ENCODE measurements around the gene AKT1.
"Not testable (repeated sequence)": the region's sequence is repeated elsewhere in the genome, so short reads cannot be mapped to it uniquely, and the experiment has no call there.

AKT1 gene

DNA sequence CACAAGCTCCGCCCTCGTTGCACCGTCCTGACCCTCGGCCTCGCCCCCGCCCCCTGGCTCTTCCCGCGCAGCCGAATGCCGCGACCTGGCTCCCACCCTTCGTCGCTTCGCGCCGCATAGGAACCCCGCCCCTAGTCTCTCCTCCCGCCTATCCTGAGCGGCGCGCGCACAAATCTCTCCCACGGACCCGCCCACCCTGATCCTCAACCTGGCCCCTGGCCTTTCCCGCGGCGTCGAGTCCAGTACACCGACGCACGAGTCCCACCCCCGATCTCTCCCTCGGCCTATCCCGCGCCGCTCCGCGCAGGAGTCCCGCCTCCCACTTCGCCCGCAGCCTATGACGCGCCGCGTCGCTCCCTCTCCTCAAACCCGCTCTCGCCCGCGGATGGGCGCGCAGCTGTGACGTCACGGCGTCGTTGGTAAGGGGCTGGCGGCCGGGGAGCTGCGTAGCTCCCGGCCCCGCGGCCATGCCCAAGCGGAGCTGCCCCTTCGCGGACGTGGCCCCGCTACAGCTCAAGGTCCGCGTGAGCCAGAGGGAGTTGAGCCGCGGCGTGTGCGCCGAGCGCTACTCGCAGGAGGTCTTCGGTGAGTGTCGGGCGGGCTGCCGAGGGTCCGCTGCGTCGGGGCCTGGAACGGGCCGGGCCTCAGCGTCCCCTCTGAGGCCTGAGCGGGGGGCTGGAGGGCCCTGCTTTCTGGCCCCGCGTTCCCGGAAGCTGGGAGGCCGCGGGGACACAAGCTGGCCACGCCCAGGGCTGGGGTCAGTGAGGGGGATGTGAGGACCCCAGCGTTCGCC lies 42.6 kb downstream of the AKT1 start, which contains the start of gene SIVA1:
Gene SIVA1 (plus strand): TSS at position 413 of the 793 bp plus-strand sequence. CDS start 55 bp downstream, at position 468.
- ATAC-seq (replicated peaks; ENCODE audit: extremely low read depth, poor library complexity, severe bottlenecking) = peak; percentile 90
- H3K4me3 Mint-ChIP-seq = peak within 1 kb of the TSS; percentile 89

DNA sequence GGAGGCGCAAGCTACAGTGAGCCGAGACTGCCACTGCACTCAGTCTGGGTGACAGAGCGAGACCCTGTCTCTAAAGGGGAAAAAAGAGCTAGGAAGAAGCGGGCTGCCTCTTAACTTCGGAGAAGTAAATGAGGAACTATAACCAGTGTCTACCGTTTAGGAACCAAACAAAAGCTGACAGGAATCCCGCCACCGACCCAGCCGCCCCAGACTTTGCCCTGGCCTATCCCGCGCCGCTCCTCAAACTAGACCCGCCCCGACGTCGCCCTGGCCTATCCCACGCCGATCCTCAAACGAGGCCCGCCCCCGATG lies 43.2 kb downstream of the AKT1 start:
- Mint-ChIP-seq H3K36me3 (ENCODE audit: insufficient read depth) (peaks cover 20% of the 10 kb centered on the region), H3K4me1 (peaks cover 28% of the 10 kb centered on the region), H3K4me3 (peak overlapping the region; percentile 89), H3K27me3 (no peaks in the 10 kb centered on the region), H3K27ac (ENCODE audit: low read depth) (peak overlapping the region; percentile 89), H3K9me3 (no peaks in the 10 kb centered on the region)
- ATAC-seq (replicated peaks; ENCODE audit: extremely low read depth, poor library complexity, severe bottlenecking) (peak; percentile 90), DNase-seq (ENCODE audit: low spot score in 2 of 2) (peak in 1 of 2 donors; percentile 99)

More for the DNA sequence above, 42.6 kb downstream of the AKT1 start, which contains the start of gene SIVA1:
- Mint-ChIP-seq H3K27me3 (no peaks in the 10 kb centered on the region), H3K4me1 (peaks cover 28% of the 10 kb centered on the region), H3K27ac (ENCODE audit: low read depth) (peak within 1 kb of the TSS; percentile 89), H3K36me3 (ENCODE audit: insufficient read depth) (peaks cover 22% of the 10 kb centered on the region), H3K9me3 (no peaks in the 10 kb centered on the region)
- DNase-seq (ENCODE audit: low spot score in 2 of 2) = peak; percentile 95 to 98

DNA sequence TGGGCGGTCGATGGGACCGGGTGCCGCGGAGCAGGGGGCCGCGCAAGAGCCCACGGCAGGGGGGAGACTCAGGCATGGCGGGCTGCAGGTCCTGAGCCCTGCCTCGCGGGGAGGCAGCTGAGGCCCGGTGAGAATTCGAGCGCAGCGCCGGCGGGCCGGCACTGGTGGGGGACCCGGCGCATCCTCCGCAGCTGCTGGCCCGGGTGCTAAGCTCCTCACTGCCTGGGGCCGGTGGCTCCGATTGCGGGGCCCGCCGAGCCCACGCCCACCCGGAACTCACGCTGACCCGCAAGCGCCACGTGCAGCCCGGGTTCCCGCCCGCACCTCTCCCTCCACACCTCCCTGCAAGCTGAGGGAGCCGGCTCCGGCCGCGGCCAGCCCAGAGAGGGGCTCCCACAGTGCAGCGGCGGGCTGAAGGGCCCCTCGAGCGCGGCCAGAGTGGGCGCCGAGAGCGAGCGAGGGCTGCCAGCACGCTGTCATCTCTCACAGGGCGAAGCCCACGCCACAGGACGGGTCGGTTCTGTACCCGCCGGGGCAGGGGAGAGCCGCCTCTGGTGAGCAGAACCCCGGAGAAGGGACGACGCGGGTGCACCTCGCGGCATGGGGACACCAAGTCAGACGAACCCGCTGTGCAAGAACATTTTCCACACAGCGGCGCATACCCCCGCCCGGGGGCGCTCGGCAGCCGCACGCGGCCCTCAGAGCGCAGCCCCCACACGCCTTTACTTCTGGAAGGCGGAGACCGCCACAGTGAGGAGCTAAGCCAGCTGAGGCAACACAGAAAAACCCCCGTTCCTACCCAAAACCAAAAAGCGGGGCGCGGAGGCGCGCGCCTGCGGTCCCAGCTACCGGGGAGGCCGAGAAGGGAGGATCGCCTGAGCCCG lies 43.8 kb downstream of the AKT1 start:
- ATAC-seq (replicated peaks; ENCODE audit: extremely low read depth, poor library complexity, severe bottlenecking) (no peak), DNase-seq (ENCODE audit: low spot score in 2 of 2) (peak in 1 of 2 donors; percentile 23)
- no peak overlapping the region for H3K27ac Mint-ChIP-seq (ENCODE audit: low read depth)
- peaks cover 28% of the 10 kb centered on the region for H3K4me1 Mint-ChIP-seq
- no peaks in the 10 kb centered on the region for H3K27me3 Mint-ChIP-seq
- H3K9me3 Mint-ChIP-seq = no peaks in the 10 kb centered on the region
- H3K36me3 Mint-ChIP-seq (ENCODE audit: insufficient read depth) = peaks cover 16% of the 10 kb centered on the region
- H3K4me3 Mint-ChIP-seq = peak overlapping the region; percentile 89

DNA sequence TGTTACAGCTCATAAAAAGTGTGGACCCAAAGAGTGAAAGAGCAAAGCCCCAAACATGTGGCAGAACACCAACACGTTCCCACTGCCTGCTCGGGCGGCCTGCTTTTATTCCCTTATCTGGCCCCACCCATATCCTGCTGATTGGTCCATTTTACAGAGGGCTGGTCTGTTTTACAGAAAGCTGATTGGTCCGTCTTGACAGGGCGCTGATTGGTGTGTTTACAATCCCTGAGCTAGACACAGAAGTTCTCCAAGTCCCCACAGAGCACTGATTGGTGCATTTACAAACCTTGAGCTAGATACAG lies 44.8 kb downstream of the AKT1 start:
- H3K27ac Mint-ChIP-seq (ENCODE audit: low read depth); H3K4me3 Mint-ChIP-seq; ATAC-seq (replicated peaks; ENCODE audit: extremely low read depth, poor library complexity, severe bottlenecking); H3K27me3 Mint-ChIP-seq; H3K9me3 Mint-ChIP-seq; DNase-seq (ENCODE audit: low spot score in 2 of 2): not testable (repeated sequence)
- Mint-ChIP-seq H3K36me3 (ENCODE audit: insufficient read depth) (peaks cover 12% of the 10 kb centered on the region), H3K4me1 (peaks cover 24% of the 10 kb centered on the region)

DNA sequence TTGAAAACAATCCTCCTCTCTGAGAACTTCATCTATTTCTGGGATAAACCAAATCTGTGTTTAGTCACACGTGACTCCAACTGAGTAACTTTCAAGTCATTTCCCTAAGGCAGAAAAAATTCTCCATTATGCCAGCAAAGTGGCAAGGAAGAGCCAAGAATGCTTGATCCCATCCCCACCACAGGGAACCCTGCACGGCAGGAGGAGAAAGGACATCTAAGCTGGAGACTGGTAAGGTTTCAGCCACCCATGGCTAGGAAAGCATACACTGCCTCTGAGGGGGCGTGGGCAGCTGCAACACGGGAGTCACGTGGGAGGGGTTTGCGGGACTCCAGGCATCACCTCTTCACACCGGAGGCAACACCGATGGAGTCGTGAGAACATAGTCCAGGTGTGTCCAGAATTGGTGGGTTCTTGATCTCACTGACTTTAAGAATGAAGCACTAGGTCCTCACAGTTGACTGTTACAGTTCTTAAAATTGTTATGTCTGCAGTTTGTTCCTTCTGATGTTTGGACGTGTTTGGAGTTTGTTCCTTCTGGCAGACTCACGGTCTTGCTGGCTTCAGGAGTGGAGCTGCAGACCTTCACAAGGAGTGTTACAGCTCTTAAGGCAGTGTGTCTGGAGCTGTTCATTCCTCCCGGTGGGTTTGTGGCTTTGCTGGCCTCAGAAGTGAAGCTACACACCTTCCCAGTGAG lies 45.3 kb downstream of the AKT1 start:
- ATAC-seq (replicated peaks; ENCODE audit: extremely low read depth, poor library complexity, severe bottlenecking) (no peak), DNase-seq (ENCODE audit: low spot score in 2 of 2) (no peak)
- Mint-ChIP-seq H3K27ac (ENCODE audit: low read depth) (no peak overlapping the region), H3K36me3 (ENCODE audit: insufficient read depth) (peaks cover 12% of the 10 kb centered on the region), H3K27me3 (no peaks in the 10 kb centered on the region), H3K9me3 (no peaks in the 10 kb centered on the region), H3K4me3 (no peak overlapping the region), H3K4me1 (peaks cover 22% of the 10 kb centered on the region)

DNA sequence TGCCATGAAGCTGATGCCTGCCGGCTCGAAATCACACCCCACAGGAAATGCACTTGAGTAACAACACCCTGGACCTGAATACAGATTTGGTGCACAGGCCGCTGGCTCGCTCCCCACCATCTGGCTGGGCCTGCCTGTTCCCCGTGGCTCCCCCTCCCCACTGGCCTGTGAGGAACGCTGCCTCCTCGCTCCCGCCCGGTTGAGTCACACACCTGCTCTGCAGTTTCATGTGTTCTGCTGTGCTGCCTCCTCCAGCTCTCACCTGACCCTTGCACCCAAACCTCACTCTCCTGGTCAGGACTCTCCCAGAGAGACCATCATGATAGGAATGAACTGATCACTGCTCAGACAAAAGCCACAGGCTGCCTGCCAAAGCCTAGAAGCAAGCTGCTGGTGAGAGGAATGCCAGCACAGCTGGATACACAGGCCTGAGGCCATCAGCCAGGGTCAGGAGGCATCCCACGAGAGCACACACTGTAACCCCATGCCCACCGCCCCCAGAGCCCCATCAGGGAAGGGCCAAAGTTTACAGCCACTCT lies 46.4 kb downstream of the AKT1 start:
- H3K36me3 Mint-ChIP-seq (ENCODE audit: insufficient read depth) = peaks cover 10% of the 10 kb centered on the region
- peaks cover 13% of the 10 kb centered on the region for H3K4me1 Mint-ChIP-seq
- no peak overlapping the region for H3K4me3 Mint-ChIP-seq
- no peaks in the 10 kb centered on the region for H3K27me3 Mint-ChIP-seq
- no peak overlapping the region for H3K27ac Mint-ChIP-seq (ENCODE audit: low read depth)
- H3K9me3 Mint-ChIP-seq = no peaks in the 10 kb centered on the region
- ATAC-seq (replicated peaks; ENCODE audit: extremely low read depth, poor library complexity, severe bottlenecking) (no peak), DNase-seq (ENCODE audit: low spot score in 2 of 2) (no peak)

DNA sequence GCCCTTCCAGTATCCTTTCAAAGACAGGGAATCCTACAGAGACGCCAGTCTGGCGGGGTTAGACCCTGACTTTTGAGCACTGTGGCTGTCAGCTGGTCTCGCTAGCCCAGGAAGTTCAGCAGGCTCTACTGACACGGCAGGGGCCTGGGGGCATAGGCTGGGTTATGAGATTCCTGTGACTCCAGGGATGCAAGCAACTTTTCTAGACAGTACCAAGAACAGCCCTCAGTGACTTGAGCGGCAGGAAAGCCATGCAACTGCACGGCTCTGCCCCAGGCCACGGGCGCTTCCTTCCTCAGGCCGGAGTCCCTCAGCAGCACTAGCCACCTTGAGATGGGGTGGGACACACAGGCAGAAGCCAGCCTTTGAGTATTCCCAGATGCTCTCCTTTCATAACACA lies 47.7 kb downstream of the AKT1 start:
- H3K9me3 Mint-ChIP-seq = no peaks in the 10 kb centered on the region
- no peaks in the 10 kb centered on the region for H3K27me3 Mint-ChIP-seq

DNA sequence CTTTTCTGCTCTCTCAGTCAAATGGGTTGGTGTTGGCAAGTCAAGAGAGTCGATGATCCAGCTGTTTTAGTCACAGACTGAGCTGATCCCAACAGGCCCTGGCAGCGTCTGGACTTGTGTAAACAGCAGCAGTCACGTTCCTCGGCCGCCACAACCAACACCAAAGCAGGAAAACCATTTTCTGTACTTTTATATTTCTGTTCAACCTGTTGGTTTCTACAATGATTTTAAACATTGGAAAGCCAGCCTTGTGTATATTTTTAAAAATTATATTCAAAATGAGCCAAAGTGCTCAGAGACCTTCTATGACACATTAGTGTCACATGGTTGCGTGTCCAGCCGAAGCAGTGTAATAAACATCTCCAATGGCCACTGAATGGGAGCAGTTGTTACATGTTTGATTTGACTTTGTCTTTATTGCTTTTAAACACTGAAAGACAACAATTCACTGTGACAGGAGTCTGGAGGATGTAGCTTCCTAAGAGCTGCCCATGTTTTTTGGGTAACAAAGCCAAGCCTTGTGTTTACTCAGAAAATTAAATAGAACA lies 48.5 kb downstream of the AKT1 start:
- Mint-ChIP-seq H3K4me1 (peaks cover 6% of the 10 kb centered on the region), H3K27ac (ENCODE audit: low read depth) (no peak overlapping the region), H3K27me3 (no peaks in the 10 kb centered on the region), H3K4me3 (no peak overlapping the region), H3K9me3 (no peaks in the 10 kb centered on the region), H3K36me3 (ENCODE audit: insufficient read depth) (no peaks in the 10 kb centered on the region)
- no peak for ATAC-seq (replicated peaks; ENCODE audit: extremely low read depth, poor library complexity, severe bottlenecking)
- no peak for DNase-seq (ENCODE audit: low spot score in 2 of 2)

More for the DNA sequence above, 47.7 kb downstream of the AKT1 start:
- H3K4me1 Mint-ChIP-seq = peaks cover 6% of the 10 kb centered on the region
- H3K4me3 Mint-ChIP-seq = no peak overlapping the region
- DNase-seq (ENCODE audit: low spot score in 2 of 2) (no peak), ATAC-seq (replicated peaks; ENCODE audit: extremely low read depth, poor library complexity, severe bottlenecking) (no peak)
- peaks cover 4% of the 10 kb centered on the region for H3K36me3 Mint-ChIP-seq (ENCODE audit: insufficient read depth)
- H3K27ac Mint-ChIP-seq (ENCODE audit: low read depth) = no peak overlapping the region

DNA sequence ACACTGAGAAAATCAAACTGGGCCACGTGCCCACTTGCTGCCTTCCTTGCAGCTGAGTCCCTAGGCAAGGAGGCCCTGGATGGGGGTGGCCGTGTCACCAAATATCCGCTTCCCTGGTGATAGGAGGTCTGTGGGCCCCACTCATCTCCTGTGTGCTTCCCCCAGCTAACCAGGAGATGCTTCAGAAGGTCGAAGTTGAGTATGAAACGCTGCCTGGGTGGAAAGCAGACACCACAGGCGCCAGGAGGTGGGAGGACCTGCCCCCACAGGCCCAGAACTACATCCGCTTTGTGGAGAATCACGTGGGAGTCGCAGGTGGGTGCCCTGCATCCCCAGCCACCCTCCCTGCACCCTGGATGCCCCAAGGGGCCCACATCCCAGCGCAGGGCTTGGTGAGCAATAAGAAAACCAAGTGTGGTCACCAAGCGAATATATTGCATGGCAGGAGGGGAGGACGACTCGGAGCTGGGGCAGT lies 49.4 kb downstream of the AKT1 start:
- peaks cover 6% of the 10 kb centered on the region for H3K4me1 Mint-ChIP-seq
- DNase-seq (ENCODE audit: low spot score in 2 of 2) = no peak
- no peaks in the 10 kb centered on the region for H3K36me3 Mint-ChIP-seq (ENCODE audit: insufficient read depth)
- ATAC-seq (replicated peaks; ENCODE audit: extremely low read depth, poor library complexity, severe bottlenecking) = no peak
- no peaks in the 10 kb centered on the region for H3K9me3 Mint-ChIP-seq
- H3K27me3 Mint-ChIP-seq = no peaks in the 10 kb centered on the region
- no peak overlapping the region for H3K4me3 Mint-ChIP-seq
- no peak overlapping the region for H3K27ac Mint-ChIP-seq (ENCODE audit: low read depth)

DNA sequence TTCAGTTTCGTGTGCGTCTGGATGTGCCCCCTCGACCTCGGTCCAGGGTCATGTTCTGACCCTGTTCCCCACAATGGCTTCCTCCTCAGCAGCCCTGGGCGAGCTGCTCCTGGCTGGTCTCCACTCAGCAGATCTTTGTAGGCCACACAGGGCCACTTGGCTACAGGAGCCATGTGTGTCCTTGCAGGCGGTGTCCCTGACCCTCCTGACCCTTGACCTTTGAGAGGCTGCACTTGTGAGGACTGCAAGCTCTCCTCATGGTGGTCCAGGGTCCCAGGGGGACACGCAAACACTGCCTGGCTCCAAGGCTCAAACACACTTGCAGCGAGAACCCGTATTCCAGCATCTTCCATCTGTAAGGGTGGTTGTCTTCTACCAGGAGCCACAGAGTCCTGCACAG lies 50.1 kb downstream of the AKT1 start:
- Mint-ChIP-seq H3K27me3 (no peaks in the 10 kb centered on the region), H3K4me1 (peaks cover 6% of the 10 kb centered on the region), H3K4me3 (no peak overlapping the region), H3K9me3 (no peaks in the 10 kb centered on the region), H3K36me3 (ENCODE audit: insufficient read depth) (no peaks in the 10 kb centered on the region), H3K27ac (ENCODE audit: low read depth) (no peak overlapping the region)
- ATAC-seq (replicated peaks; ENCODE audit: extremely low read depth, poor library complexity, severe bottlenecking) (no peak), DNase-seq (ENCODE audit: low spot score in 2 of 2) (no peak)

DNA sequence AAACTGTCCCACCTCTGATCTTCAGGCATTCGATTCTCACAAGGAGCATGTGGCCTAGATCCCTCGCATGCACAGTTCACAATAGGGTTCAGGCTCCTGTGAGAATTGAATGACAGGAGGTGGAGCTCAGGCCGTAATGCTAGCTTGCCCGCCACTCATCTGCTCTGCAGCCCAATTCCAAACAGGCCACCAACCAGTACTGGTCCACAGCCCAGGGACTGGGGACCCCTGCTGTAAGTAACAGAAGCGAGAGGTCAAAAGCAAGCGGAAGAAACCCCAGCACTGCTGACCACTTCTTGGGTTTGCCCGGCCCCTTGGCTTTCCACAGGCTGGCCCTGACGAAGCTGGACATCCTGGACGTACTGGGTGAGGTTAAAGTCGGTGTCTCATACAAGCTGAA lies 51.1 kb downstream of the AKT1 start:
- ATAC-seq (replicated peaks; ENCODE audit: extremely low read depth, poor library complexity, severe bottlenecking) (no peak), DNase-seq (ENCODE audit: low spot score in 2 of 2) (no peak)
- H3K27me3 Mint-ChIP-seq = no peaks in the 10 kb centered on the region
- no peaks in the 10 kb centered on the region for H3K36me3 Mint-ChIP-seq (ENCODE audit: insufficient read depth)
- no peaks in the 10 kb centered on the region for H3K9me3 Mint-ChIP-seq
- no peak overlapping the region for H3K4me3 Mint-ChIP-seq
- no peak overlapping the region for H3K27ac Mint-ChIP-seq (ENCODE audit: low read depth)
- peaks cover 6% of the 10 kb centered on the region for H3K4me1 Mint-ChIP-seq

Data from central memory CD8-positive, alpha-beta T cell (primary cell).